HepG2 (cell line): ENCODE measurements around the gene RASA4B. TPM values are rescaled to one million over a fixed set of nuclear protein-coding genes. Genes with fewer than 3 reads are reported as not detected.

Source experiments
- BCL6 ChIP-seq: IDR thresholded peaks from 2 replicates; pipeline ENCODE4 v1.6.1; 2016; ENCODE audit warnings: missing genetic modification reagents, missing compliant biosample characterization
- BHLHE40 ChIP-seq: IDR thresholded peaks from 2 replicates; pipeline ENCODE4 v1.6.1; 2011; ENCODE audit warnings: low read length, improper control_type of control experiment
- DMTF1 ChIP-seq: sonication (generic); formaldehyde crosslinking; IDR thresholded peaks from 2 replicates; pipeline ENCODE4 v1.4.0; 2020; ENCODE audit warnings: mild to moderate bottlenecking, missing genetic modification reagents
- GLMP ChIP-seq: sonication (generic); formaldehyde crosslinking; IDR thresholded peaks from 2 replicates; pipeline ENCODE4 v1.9.0; 2021; ENCODE audit warnings: missing genetic modification reagents, mild to moderate bottlenecking, borderline replicate concordance
- ISL2 ChIP-seq: sonication (generic); formaldehyde crosslinking; IDR thresholded peaks from 2 replicates; pipeline ENCODE4 v1.5.0; 2020; ENCODE audit warnings: missing genetic modification reagents
- MEIS2 ChIP-seq: sonication (generic); formaldehyde crosslinking; IDR thresholded peaks from 2 replicates; pipeline ENCODE4 v1.9.0; 2021; ENCODE audit warnings: mild to moderate bottlenecking, missing genetic modification reagents
- MIER2 ChIP-seq: IDR thresholded peaks from 2 replicates; pipeline ENCODE4 v1.6.1; 2016; ENCODE audit warnings: missing biosample characterization, missing genetic modification reagents
- NCOA5 ChIP-seq: sonication (generic); formaldehyde crosslinking; IDR thresholded peaks from 2 replicates; pipeline ENCODE4 v1.4.0; 2020; ENCODE audit warnings: missing genetic modification reagents
- PHF21A ChIP-seq: sonication (generic); formaldehyde crosslinking; IDR thresholded peaks from 2 replicates; pipeline ENCODE4 v1.5.0; 2020; ENCODE audit warnings: mild to moderate bottlenecking, missing genetic modification reagents
- POLR2A ChIP-seq, 2 experiments: IDR thresholded peaks; 2 replicates each; pipeline ENCODE4 v1.6.1; 2011; ENCODE audit warnings: low read depth in 2 of 2, low read length in 2 of 2, mild to moderate bottlenecking in 1 of 2, moderate library complexity in 1 of 2; ENCODE audit not compliant: insufficient read depth in 1 of 2
- POLR2G ChIP-seq: fragments of 200-400 bp; formaldehyde crosslinking; IDR thresholded peaks from 2 replicates; pipeline ENCODE4 v1.6.1; 2018; ENCODE audit warnings: mild to moderate bottlenecking, low read depth, low read length, moderate library complexity
- YEATS4 ChIP-seq: sonication (generic); formaldehyde crosslinking; IDR thresholded peaks from 2 replicates; pipeline ENCODE4 v1.4.0; 2020; ENCODE audit warnings: missing genetic modification reagents, borderline replicate concordance
- ZBTB7A ChIP-seq: sonication (generic); formaldehyde crosslinking; IDR thresholded peaks from 2 replicates; pipeline ENCODE4 v1.8.0; 2022; ENCODE audit warnings: mild to moderate bottlenecking, missing genetic modification reagents
- ZEB1 ChIP-seq: IDR thresholded peaks from 2 replicates; pipeline ENCODE4 v1.6.1; 2012; ENCODE audit warnings: mild to moderate bottlenecking, low read depth, inconsistent platforms; ENCODE audit not compliant: insufficient replicate concordance
- ZFP36L2 ChIP-seq: sonication (generic); formaldehyde crosslinking; IDR thresholded peaks from 2 replicates; pipeline ENCODE4 v1.4.0; 2020; ENCODE audit warnings: missing genetic modification reagents
- ZNF18 ChIP-seq: sonication (generic); formaldehyde crosslinking; IDR thresholded peaks from 2 replicates; pipeline ENCODE4 v1.8.0; 2022; ENCODE audit warnings: mild to moderate bottlenecking, missing genetic modification reagents; ENCODE audit not compliant: insufficient replicate concordance
- ZNF275 ChIP-seq: sonication (generic); formaldehyde crosslinking; IDR thresholded peaks from 2 replicates; pipeline ENCODE4 v1.8.0; 2022; ENCODE audit warnings: missing genetic modification reagents, mild to moderate bottlenecking, inconsistent platforms, borderline replicate concordance
- ZNF430 ChIP-seq: sonication (generic); formaldehyde crosslinking; IDR thresholded peaks from 2 replicates; pipeline ENCODE4 v1.9.0; 2021; ENCODE audit warnings: mild to moderate bottlenecking, missing genetic modification reagents
- ZNF501 ChIP-seq: sonication (generic); formaldehyde crosslinking; IDR thresholded peaks from 2 replicates; pipeline ENCODE4 v1.5.1; 2020; ENCODE audit warnings: mild to moderate bottlenecking, moderate library complexity, missing genetic modification reagents
- ZNF652 ChIP-seq: IDR thresholded peaks from 2 replicates; pipeline ENCODE4 v1.6.1; 2016; ENCODE audit warnings: low read depth, borderline replicate concordance
- ZNF713 ChIP-seq: sonication (generic); formaldehyde crosslinking; IDR thresholded peaks from 2 replicates; pipeline ENCODE4 v1.4.0; 2020; ENCODE audit warnings: mild to moderate bottlenecking, missing genetic modification reagents
- ZNF75D ChIP-seq: sonication (generic); formaldehyde crosslinking; IDR thresholded peaks from 2 replicates; pipeline ENCODE4 v1.8.1; 2023; ENCODE audit warnings: missing genetic modification reagents, mild to moderate bottlenecking, borderline replicate concordance
- polyA plus RNA-seq, 8 experiments: library from polyadenylated mRNA; depleted of rRNA in 3 of 8; stranded (reverse) in 7 of 8; unstranded in 1 of 8; fragments of >200 nt; fragmentation: Illumina TruSeq in 4 of 8; extraction: Trizol in 4 of 8; gene quantifications; 2 replicates each; pipeline versions ENCODE4 v1.2.1 to v1.2.3, GENCODE V29; 2011 to 2016; ENCODE audit warnings: low read depth in 4 of 8, missing spikeins in 1 of 8, mixed read lengths in 1 of 8; ENCODE audit not compliant: insufficient read depth in 1 of 8
- total RNA-seq, 5 experiments: library from RNA; depleted of rRNA; stranded (reverse); fragments of >200 nt; fragmentation: Illumina TruSeq; extraction: Trizol; gene quantifications; 2 replicates each; pipeline ENCODE4 v1.2.3, GENCODE V29; 2016; ENCODE audit warnings: low read depth in 1 of 5

RASA4B gene
- total and polyA plus RNA-seq, 2 of the 13 experiments (the other 11 are each of a cell fraction or from before 2014, with no cell fraction given) = 0.82 to 1.3 TPM

- TF ChIP-seq ZFP36L2 (CRISPR knock-in tag) = no peak
- no peak for TF ChIP-seq ZNF652 (CRISPR knock-in tag)
- TF ChIP-seq ZBTB7A (CRISPR knock-in tag) = 0 out of 2 replicates have a peak, but pooled peaks have one; percentile 40
- no peak for TF ChIP-seq GLMP (CRISPR knock-in tag)
- no peak for TF ChIP-seq NCOA5 (CRISPR knock-in tag)
- peak; percentile 49; the same call in 1 of the 2 replicates for TF ChIP-seq YEATS4 (CRISPR knock-in tag)
- no peak for TF ChIP-seq ZNF75D (CRISPR knock-in tag)
- TF ChIP-seq ISL2 = no peak; the same call in 1 of the 2 replicates
- TF ChIP-seq ZNF713 (CRISPR knock-in tag) = no peak
- TF ChIP-seq MIER2 (CRISPR knock-in tag) = no peak
- peak; percentile 66 for TF ChIP-seq POLR2G
- no peak for TF ChIP-seq ZNF275 (CRISPR knock-in tag)
- TF ChIP-seq ZNF18 (CRISPR knock-in tag) = no peak
- peak; percentile 83 for TF ChIP-seq ZNF501 (CRISPR knock-in tag)
- no peak for TF ChIP-seq DMTF1 (CRISPR knock-in tag)
- TF ChIP-seq POLR2A (IDR thresholded peaks at IDR 0.05; ENCODE audit: insufficient read depth in 1 of 2, low read depth in 2 of 2, low read length in 2 of 2) = peak in 1 of 2 experiments; percentile 57; a peak in 3 of 4 replicates
- TF ChIP-seq BCL6 = no peak
- TF ChIP-seq ZEB1 = no peak
- 0 out of 2 replicates have a peak, but pooled peaks have one; percentile 54 for TF ChIP-seq MEIS2 (CRISPR knock-in tag)
- peak; percentile 30; the same call in 1 of the 2 replicates for TF ChIP-seq BHLHE40
- peak; percentile 36; the same call in 1 of the 2 replicates for TF ChIP-seq PHF21A
- no peak for TF ChIP-seq ZNF430 (CRISPR knock-in tag)
Measured at GRCh38 chr7:102451371-102452054, 66.1 kb downstream of the RASA4B start (continued).
